Measurements from ENCODE around the gene ANKRD17. TPM values are rescaled to one million over a fixed set of nuclear protein-coding genes. Genes with fewer than 3 reads are reported as not detected.

Gene ANKRD17
- total and polyA plus RNA-seq, 2 of the 4 experiments (the other 2 are of a cell fraction), result 28.5 to 75.3 TPM

DNA sequence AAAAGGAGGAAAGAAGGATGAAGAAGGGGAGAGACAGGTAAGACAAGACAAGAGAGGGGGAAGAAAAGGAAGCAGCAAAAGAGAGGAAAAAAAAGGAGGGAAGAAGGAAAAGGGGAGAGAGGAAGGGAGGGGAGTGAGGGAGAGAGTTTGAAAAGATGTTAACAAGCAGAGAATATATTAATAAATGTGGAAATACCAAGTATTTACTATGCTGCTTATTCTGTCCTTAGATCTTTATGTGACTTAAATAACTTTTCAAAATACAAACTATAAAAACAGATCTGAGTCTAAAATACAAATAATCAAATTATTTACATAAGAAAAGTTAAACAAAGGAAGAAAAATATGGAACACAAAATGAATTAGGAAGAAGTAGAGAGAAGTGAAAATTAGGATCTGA, 170.7 kb downstream of the ANKRD17 start:
- Histone ChIP-seq H3K9me3 (ENCODE audit: control insufficient read depth, insufficient read depth, low read length) (no peaks in the 10 kb centered on the region), H4K20me1 (ENCODE audit: insufficient read depth, low read length) (no peaks in the 10 kb centered on the region), H3K23ac (ENCODE audit: low read depth, low read length) (no peak overlapping the region), H3K4me3 (ENCODE audit: insufficient read depth, low read depth, low read length) (no peak overlapping the region), H3K18ac (ENCODE audit: low read depth, low read length) (no peak overlapping the region), H3K56ac (ENCODE audit: extremely low read depth, insufficient read depth, low read length) (no peak overlapping the region; the same call in 1 of the 2 replicates), H2AFZ (replicated peaks; ENCODE audit: low read length, poor library complexity) (no peak overlapping the region), H2BK20ac (ENCODE audit: low read depth, low read length) (no peak overlapping the region), H3K9me1 (ENCODE audit: insufficient read depth, low read length) (peaks cover 10% of the 10 kb centered on the region; the same call in 1 of the 2 replicates), H2BK5ac (ENCODE audit: low read depth, low read length, poor library complexity, severe bottlenecking) (no peak overlapping the region), H3K14ac (replicated peaks; ENCODE audit: low read depth, low read length) (no peak overlapping the region), H3K4me1 (ENCODE audit: control insufficient read depth, insufficient read depth, low read length) (0 out of 2 replicates have a peak, but pooled peaks cover 1% of the 10 kb centered on the region), H4K5ac (ENCODE audit: low read depth, low read length) (no peak overlapping the region), H3K36me3 (ENCODE audit: control insufficient read depth, insufficient read depth, low read length) (peaks cover 27% of the 10 kb centered on the region), H3K9ac (ENCODE audit: low read depth, low read length) (no peak overlapping the region), H3K27ac (ENCODE audit: insufficient read depth, low read length) (no peak overlapping the region), H3K27me3 (ENCODE audit: control insufficient read depth, insufficient read depth, low read length) (no peaks in the 10 kb centered on the region), H3K4me2 (ENCODE audit: low read depth, low read length) (no peak overlapping the region), H2AK9ac (replicated peaks; ENCODE audit: low read depth, low read length, poor library complexity) (no peak overlapping the region), H2BK15ac (ENCODE audit: low read depth, low read length) (no peak overlapping the region), H2AK5ac (ENCODE audit: low read depth, low read length) (no peak overlapping the region), H4K91ac (ENCODE audit: insufficient read depth, low read depth, low read length) (no peak overlapping the region), H3K4ac (ENCODE audit: low read depth, low read length) (no peak overlapping the region), H2BK120ac (ENCODE audit: low read depth, low read length) (no peak overlapping the region), H3K79me1 (ENCODE audit: low read depth in 1 of 2, low read length in 2 of 2) (peaks cover 21 to 24% of the 10 kb centered on the region in 2 experiments; a peak in 3 of 4 replicates), H4K8ac (ENCODE audit: low read depth in 2 of 2, low read length in 2 of 2) (no peak overlapping the region)
- CTCF ChIA-PET, result interaction anchor here (0.6 kb wide), 1 partner anchor 147 kb away, joined by 3 read pairs; no protein-coding TSS in a partner anchor
- dilution Hi-C loops (cut with HindIII; ENCODE audit: low sequenced_read_pairs, unreplicated experiment) (no loop called here), intact Hi-C loops (cut with micrococcal nuclease) (loop anchor here (5.0 kb wide), 1 partner anchor 169 kb away; the partner anchor contains the start of gene ANKRD17), in situ Hi-C loops (cut with MboI; ENCODE audit: low sequenced_read_pairs) (no loop called here)
- ATAC-seq (ENCODE audit: low read depth), result no peak
- POLR2A ChIA-PET (ENCODE audit: unreplicated experiment), result no interaction called here
- BruUV-seq (replicated peaks), result no TSS peak
- TF ChIP-seq MAFK (IDR thresholded peaks at IDR 0.05; ENCODE audit: low read depth, low read length), result no peak
- no peak for TF ChIP-seq RCOR1 (IDR thresholded peaks at IDR 0.05; ENCODE audit: insufficient replicate concordance, low read length)
- TF ChIP-seq FOS (IDR thresholded peaks at IDR 0.05; ENCODE audit: low read depth, low read length), result no peak
- no peak for TF ChIP-seq CEBPB (IDR thresholded peaks at IDR 0.05; ENCODE audit: low read depth, low read length)
- no peak for TF ChIP-seq BHLHE40 (IDR thresholded peaks at IDR 0.05; ENCODE audit: low read depth, low read length)
- TF ChIP-seq MAZ (IDR thresholded peaks at IDR 0.05; ENCODE audit: borderline replicate concordance, low read depth, low read length), result no peak
- TF ChIP-seq POLR2A (IDR thresholded peaks at IDR 0.05; ENCODE audit: low read depth, low read length), result no peak
- no peak for TF ChIP-seq NFE2L2 (IDR thresholded peaks at IDR 0.05; ENCODE audit: low read depth, low read length)
- TF ChIP-seq, protein P1, sequence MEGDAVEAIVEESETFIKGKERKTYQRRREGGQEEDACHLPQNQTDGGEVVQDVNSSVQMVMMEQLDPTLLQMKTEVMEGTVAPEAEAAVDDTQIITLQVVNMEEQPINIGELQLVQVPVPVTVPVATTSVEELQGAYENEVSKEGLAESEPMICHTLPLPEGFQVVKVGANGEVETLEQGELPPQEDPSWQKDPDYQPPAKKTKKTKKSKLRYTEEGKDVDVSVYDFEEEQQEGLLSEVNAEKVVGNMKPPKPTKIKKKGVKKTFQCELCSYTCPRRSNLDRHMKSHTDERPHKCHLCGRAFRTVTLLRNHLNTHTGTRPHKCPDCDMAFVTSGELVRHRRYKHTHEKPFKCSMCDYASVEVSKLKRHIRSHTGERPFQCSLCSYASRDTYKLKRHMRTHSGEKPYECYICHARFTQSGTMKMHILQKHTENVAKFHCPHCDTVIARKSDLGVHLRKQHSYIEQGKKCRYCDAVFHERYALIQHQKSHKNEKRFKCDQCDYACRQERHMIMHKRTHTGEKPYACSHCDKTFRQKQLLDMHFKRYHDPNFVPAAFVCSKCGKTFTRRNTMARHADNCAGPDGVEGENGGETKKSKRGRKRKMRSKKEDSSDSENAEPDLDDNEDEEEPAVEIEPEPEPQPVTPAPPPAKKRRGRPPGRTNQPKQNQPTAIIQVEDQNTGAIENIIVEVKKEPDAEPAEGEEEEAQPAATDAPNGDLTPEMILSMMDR (conservative IDR thresholded peaks at IDR 0.05; ENCODE audit: low read depth, low read length), result no peak
- TF ChIP-seq, protein P2, sequence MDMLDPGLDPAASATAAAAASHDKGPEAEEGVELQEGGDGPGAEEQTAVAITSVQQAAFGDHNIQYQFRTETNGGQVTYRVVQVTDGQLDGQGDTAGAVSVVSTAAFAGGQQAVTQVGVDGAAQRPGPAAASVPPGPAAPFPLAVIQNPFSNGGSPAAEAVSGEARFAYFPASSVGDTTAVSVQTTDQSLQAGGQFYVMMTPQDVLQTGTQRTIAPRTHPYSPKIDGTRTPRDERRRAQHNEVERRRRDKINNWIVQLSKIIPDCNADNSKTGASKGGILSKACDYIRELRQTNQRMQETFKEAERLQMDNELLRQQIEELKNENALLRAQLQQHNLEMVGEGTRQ (IDR thresholded peaks at IDR 0.05; ENCODE audit: low read depth, low read length), result no peak
- DNase-seq, result no peak

All from IMR-90 (cell line).